Skeletal muscle satellite cell (primary cell): Measurements from ENCODE around the gene GNB5. TPM values are rescaled to one million over a fixed set of nuclear protein-coding genes. Genes with fewer than 3 reads are reported as not detected.
"Not testable (repeated sequence)": the region's sequence is repeated elsewhere in the genome, so short reads cannot be mapped to it uniquely, and the experiment has no call there.

Source experiments
- H3K27me3 ChIP-seq: 2 replicates; pipeline ENCODE4 v1.7.0; 2013; ENCODE audit warnings: low read length; ENCODE audit not compliant: control insufficient read depth, insufficient read depth
- H3K36me3 ChIP-seq: 2 replicates; pipeline ENCODE4 v1.7.0; 2013; ENCODE audit warnings: mild to moderate bottlenecking, control low read depth, low read length; ENCODE audit not compliant: insufficient read depth
- H3K4me1 ChIP-seq: 2 replicates; pipeline ENCODE4 v1.7.0; 2013; ENCODE audit warnings: low read length; ENCODE audit not compliant: control insufficient read depth, insufficient read depth
- H3K4me2 ChIP-seq: 2 replicates; pipeline ENCODE4 v1.7.0; 2013; ENCODE audit warnings: mild to moderate bottlenecking, low read length
- H3K4me3 ChIP-seq: 2 replicates; pipeline ENCODE4 v1.7.0; 2013; ENCODE audit warnings: low read length
- H3K9ac ChIP-seq: 2 replicates; pipeline ENCODE4 v1.7.0; 2013; ENCODE audit warnings: mild to moderate bottlenecking, low read depth, low read length, moderate library complexity
- H3K9me3 ChIP-seq: replicated peaks from 2 replicates; pipeline ENCODE4 v1.7.0; 2013; ENCODE audit warnings: mild to moderate bottlenecking, control low read depth, low read length
- total RNA-seq: library from RNA; depleted of rRNA; stranded (reverse); fragments of >200 nt; gene quantifications from 2 replicates; pipeline ENCODE4 v1.2.3, GENCODE V29; 2012; rRNA removed

Gene GNB5
- total RNA-seq: 21.8 and 23.8 TPM in 2 replicates

DNA sequence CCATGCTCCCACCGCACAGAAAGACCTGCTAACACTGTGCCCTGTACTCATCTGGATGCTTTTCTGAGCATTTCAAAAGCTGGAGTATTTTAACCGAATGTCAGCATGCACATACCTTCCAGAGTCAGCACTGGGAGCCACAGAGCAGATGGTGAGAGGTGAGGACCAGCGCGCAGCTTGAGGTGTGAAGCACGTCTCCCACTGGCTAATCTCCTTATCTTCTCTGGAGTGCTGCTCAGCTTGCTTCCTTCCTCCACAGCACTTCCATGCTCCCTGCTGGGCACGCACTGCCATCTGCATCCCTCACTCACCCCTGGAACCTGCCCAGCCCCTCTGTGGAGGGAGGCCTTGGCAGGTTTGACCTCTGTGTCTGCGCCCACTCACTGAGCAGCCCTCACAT, at the start of gene GNB5:
Gene GNB5 (minus strand): TSS at position 186 of the 400 bp plus-strand sequence. CDS start 6,716 bp downstream, outside the sequence.
- Histone ChIP-seq H3K4me2 (no peak within 1 kb of the TSS), H3K9ac (no peak within 1 kb of the TSS), H3K27me3 (no peaks in the 10 kb centered on the region), H3K4me3 (no peak within 1 kb of the TSS), H3K4me1 (no peaks in the 10 kb centered on the region), H3K36me3 (no peaks in the 10 kb centered on the region), H3K9me3 (no peaks in the 10 kb centered on the region)

DNA sequence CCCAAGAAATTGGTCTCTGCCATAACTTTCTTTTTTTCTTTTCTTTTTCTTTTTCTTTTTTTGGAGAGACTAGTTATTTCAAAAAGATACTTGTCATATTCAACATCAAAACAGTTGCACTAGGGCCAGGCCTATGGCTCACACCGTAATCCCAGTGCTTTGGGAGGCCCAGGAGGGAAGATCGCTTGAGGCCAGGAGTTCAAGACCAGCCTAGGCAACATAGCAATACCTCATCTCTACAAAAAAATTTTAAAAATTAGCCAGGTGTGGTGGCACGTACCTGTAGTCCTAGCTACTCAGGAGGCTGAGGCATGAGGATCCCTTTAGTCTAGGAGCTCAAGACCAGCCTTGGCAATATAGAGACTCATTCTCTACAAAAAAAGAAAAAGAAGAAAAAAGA, 49.0 kb upstream of the GNB5 start:
- no peak overlapping the region for H3K9ac ChIP-seq
- H3K4me2 ChIP-seq: no peak overlapping the region
- peaks cover 27% of the 10 kb centered on the region for H3K27me3 ChIP-seq
- H3K4me1 ChIP-seq: no peaks in the 10 kb centered on the region
- no peaks in the 10 kb centered on the region for H3K36me3 ChIP-seq
- no peaks in the 10 kb centered on the region for H3K9me3 ChIP-seq
- no peak overlapping the region for H3K4me3 ChIP-seq

DNA sequence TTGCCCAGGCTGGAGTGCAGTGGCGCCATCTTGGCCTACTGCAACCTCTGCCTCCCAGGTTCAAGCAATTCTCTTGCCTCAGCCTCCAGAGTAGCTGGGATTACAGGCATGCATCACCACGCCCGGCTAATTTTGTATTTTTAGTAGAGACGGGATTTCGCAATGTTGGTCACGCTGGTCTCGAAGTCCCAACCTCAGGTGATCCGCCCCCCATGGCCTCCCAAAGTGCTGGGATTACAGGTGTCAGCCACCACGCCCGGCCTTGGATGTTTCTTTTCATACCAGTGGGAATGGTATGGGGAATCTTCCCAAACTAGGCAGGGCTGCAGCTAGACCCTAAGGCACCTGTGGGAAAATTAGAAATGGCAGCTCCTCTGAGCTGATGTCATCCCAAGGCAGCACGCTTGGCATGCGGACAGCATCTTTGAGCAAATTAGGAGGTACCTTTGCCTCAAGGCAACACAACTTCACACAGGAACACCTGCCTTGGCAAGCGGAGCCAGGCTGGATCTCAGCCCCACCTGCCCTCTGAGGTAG, 47.9 kb upstream of the GNB5 start:
- H3K9ac ChIP-seq, H3K4me2 ChIP-seq, H3K4me3 ChIP-seq, H3K36me3 ChIP-seq, H3K9me3 ChIP-seq, H3K4me1 ChIP-seq: not testable (repeated sequence)
- peaks cover 25% of the 10 kb centered on the region for H3K27me3 ChIP-seq

DNA sequence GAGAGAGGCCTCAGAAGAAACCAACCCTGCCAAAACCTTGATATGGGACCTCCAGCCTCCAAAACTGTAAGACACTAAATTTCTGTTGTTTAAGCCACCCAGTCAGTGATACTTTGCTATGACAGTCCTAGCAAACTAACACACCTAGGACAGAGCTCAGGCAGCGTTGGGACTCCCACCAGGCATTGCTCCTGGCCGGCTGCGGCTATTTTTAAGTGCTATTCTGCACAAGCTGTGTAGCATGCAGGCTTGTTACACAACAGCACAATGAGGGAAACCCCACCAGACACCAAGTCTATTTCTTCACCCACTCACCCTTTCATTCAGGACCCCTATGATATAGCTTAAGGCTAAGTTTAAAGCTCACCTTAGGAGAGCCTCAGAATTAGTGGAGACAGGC, 47.0 kb upstream of the GNB5 start:
- Histone ChIP-seq H3K4me1 (no peaks in the 10 kb centered on the region), H3K4me2 (no peak overlapping the region), H3K36me3 (no peaks in the 10 kb centered on the region), H3K27me3 (peaks cover 23% of the 10 kb centered on the region), H3K9me3 (no peaks in the 10 kb centered on the region), H3K4me3 (no peak overlapping the region), H3K9ac (no peak overlapping the region)

DNA sequence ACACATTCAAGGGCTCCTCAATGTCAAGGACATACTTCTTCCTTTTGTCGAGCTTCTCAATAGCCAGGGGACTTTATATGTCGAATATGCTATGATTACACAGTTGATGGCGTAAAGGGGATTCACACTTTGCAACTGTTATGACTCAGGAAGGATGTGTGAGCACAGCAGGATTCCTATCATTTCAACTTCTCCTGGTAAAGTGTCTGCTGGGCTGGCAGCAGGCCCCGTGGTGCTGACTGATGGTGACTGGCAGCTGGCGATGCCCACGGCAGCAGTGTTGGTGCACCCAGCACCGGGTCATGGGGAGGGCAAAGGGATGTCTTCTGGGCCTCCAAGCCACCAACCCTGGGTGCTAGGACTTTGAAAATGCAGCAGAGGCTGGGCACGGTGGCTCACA, 44.8 kb upstream of the GNB5 start:
- Histone ChIP-seq H3K4me2 (no peak overlapping the region), H3K36me3 (no peaks in the 10 kb centered on the region), H3K9ac (no peak overlapping the region), H3K4me3 (no peak overlapping the region), H3K27me3 (peaks cover 16% of the 10 kb centered on the region), H3K4me1 (no peaks in the 10 kb centered on the region), H3K9me3 (no peaks in the 10 kb centered on the region)

DNA sequence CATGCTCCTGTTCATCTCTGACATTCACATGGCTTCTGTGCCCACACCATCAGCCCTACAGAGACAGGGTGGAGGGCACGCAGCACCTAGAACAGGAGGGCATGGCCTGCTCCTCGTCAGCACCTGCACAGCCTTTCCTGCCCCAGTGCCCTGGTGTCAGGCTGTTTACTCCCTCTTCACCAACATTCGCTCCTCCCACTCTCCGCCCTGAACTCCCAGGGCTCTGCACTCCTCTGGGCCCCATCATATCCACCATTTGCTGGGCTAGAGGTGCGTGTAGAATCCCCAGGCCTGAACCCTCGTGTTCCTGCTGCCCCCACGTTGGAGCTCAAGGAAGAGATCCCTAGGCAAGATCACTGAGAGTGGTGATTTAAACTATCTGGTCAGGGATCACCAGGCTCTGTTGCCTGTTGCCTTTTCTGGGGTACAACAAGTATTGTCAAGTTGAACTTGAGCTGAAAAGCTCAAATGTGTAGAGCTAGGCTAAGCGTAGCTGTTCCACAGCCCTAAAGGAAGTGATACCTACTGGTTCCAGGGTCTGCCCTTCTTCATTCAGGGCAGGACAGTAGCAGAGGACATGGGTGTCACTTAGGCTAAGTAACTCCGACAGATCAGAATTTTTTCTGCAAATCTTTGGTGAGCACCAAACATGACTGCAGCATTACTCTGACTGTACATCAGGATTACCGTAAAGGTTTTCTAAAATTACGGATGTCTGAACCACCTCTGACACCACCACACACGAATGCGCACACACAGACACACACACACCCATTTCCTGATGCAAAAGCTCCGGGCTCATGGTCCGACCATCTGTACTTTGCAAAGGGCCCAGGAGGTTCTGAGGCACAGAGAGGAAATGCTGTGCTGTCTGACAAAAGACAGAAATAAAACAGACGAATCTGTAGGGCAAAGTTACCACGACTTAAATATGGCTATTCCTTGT, 43.7 kb upstream of the GNB5 start:
- H3K27me3 ChIP-seq: peaks cover 16% of the 10 kb centered on the region
- H3K4me3 ChIP-seq: no peak overlapping the region
- no peak overlapping the region for H3K9ac ChIP-seq
- no peaks in the 10 kb centered on the region for H3K36me3 ChIP-seq
- H3K4me2 ChIP-seq: no peak overlapping the region
- no peaks in the 10 kb centered on the region for H3K4me1 ChIP-seq
- no peaks in the 10 kb centered on the region for H3K9me3 ChIP-seq

DNA sequence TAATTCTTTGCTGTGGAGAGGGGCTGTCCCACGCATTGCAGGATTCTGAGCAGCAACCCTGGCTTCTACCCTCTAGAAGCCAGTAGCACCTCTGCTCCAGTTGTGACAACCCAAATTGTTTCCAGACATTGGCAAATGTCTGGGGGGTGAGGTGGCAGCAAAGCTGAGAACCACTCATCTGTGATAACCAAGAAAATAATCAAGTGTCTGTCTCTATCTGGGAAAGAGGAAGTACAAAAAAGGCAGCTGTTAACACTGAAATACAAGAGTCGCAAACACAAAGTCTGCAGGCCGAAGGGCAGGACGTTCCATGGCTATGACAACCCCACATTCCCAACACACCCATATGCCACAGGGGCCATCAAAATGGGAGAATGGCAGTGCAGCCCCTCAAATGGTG, 42.2 kb upstream of the GNB5 start:
- no peak overlapping the region for H3K9ac ChIP-seq
- H3K4me2 ChIP-seq: no peak overlapping the region
- H3K36me3 ChIP-seq: no peaks in the 10 kb centered on the region
- no peaks in the 10 kb centered on the region for H3K4me1 ChIP-seq
- no peaks in the 10 kb centered on the region for H3K9me3 ChIP-seq
- no peak overlapping the region for H3K4me3 ChIP-seq
- H3K27me3 ChIP-seq: peaks cover 16% of the 10 kb centered on the region

DNA sequence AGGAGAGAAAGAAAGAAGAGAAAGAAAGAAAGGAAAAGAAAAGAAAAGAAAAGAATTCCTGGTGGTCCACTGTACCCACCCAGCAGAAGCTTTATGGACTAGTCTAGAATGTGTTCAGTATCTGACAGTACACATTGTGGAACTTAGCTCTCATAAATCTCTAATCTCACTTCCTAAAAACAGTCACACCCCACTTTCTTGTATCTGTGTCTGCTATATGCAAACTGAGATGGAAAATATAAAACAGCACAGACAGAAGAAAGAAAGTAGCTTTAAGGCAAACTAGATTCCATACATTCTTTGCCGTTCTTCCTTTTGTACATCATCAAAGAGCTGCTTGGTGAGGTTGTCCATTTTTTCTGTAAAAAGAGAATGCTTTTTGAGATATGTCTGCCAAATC, 41.1 kb upstream of the GNB5 start:
- peaks cover 7% of the 10 kb centered on the region for H3K27me3 ChIP-seq
- H3K4me2 ChIP-seq: no peak overlapping the region
- no peaks in the 10 kb centered on the region for H3K36me3 ChIP-seq
- H3K4me3 ChIP-seq: no peak overlapping the region
- H3K9ac ChIP-seq: no peak overlapping the region
- no peaks in the 10 kb centered on the region for H3K9me3 ChIP-seq
- H3K4me1 ChIP-seq: no peaks in the 10 kb centered on the region

DNA sequence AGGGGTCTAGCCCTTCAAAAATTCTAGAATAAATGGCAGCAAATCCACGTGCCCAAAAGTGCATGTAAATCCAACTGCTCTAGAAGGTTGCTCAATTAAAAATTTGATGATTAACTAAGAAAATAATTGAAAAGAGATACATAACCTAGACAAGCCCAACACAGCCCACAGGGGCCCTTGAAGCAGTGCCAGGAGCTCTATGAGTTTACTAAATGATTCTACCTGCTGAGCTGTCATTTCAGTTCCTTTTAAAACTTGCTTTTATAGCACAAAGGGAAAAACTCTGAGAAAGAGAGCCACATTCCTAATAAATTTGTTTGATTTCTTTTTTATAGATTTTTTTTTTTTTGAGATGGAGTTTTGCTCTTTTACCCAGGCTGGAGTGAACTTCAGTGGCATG, 38.9 kb upstream of the GNB5 start:
- H3K4me3 ChIP-seq: no peak overlapping the region
- H3K36me3 ChIP-seq: no peaks in the 10 kb centered on the region
- no peaks in the 10 kb centered on the region for H3K9me3 ChIP-seq
- H3K4me1 ChIP-seq: no peaks in the 10 kb centered on the region
- no peak overlapping the region for H3K4me2 ChIP-seq
- peaks cover 7% of the 10 kb centered on the region for H3K27me3 ChIP-seq
- no peak overlapping the region for H3K9ac ChIP-seq

DNA sequence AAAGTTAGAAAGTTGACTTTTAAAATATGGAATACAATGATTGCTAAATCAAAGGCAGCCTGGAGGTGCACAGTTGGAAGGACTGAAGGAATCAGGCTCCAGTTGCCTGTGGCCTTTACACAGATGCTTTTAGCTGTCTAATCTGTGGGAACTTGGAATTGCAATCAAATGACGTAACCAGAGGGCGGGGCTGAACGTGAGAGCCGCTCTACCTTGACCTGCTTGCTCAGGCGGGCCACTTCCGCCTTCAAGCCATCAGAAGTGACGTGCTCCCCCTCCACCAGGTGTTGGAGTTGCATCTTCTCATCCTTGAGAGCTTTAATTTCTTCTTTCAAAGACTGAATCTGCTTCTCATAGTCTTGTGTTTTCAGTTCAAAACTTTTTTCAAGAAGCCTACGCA, 37.7 kb upstream of the GNB5 start:
- peaks cover 5% of the 10 kb centered on the region for H3K27me3 ChIP-seq

DNA sequence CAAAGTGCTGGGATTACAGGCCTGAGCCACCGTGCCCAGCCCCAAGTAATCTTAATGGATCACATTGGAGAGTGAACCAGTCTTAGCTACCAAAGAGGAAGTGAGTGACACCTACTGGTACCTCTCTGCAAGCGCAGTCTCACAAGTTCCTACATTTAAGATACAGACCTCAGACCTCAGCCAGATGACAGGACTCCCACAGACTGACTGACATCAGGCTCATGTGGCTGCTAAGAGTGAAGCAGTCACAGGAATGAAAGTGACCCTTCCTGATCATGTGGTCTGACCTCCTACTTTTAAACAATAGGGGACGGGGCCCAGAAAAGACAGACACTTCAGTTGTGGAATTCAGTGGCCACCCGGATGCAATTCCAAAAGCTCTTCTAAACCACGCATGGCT, 36.3 kb upstream of the GNB5 start:
- Histone ChIP-seq H3K9ac (no peak overlapping the region), H3K9me3 (no peaks in the 10 kb centered on the region), H3K4me3 (no peak overlapping the region), H3K36me3 (no peaks in the 10 kb centered on the region), H3K4me1 (no peaks in the 10 kb centered on the region), H3K27me3 (peaks cover 5% of the 10 kb centered on the region), H3K4me2 (no peak overlapping the region)

More for the DNA sequence above, 37.7 kb upstream of the GNB5 start:
- Histone ChIP-seq H3K4me3 (no peak overlapping the region), H3K9ac (no peak overlapping the region), H3K4me1 (no peaks in the 10 kb centered on the region), H3K36me3 (no peaks in the 10 kb centered on the region), H3K9me3 (no peaks in the 10 kb centered on the region), H3K4me2 (no peak overlapping the region)

DNA sequence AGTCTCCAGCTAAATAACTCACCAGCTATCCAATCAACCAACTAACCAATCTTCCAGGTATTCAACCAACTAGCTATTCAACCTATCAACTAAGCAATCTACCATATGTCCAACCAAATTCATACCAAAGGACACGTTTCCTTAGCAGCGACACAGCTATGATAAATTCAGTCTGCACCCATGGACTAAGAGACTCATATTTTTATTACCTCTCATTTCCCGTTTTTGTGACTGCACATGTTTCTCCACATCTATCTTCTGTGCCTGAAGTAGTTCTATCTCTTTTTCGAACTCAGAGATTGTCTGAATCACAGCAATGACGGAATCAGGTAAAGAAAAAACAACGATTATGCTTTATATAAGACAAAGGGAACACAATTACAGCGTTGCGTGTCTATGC, 34.0 kb upstream of the GNB5 start:
- peaks cover 5% of the 10 kb centered on the region for H3K27me3 ChIP-seq
- no peaks in the 10 kb centered on the region for H3K9me3 ChIP-seq
- H3K9ac ChIP-seq: no peak overlapping the region
- H3K36me3 ChIP-seq: no peaks in the 10 kb centered on the region
- no peak overlapping the region for H3K4me2 ChIP-seq
- H3K4me3 ChIP-seq: no peak overlapping the region
- H3K4me1 ChIP-seq: no peaks in the 10 kb centered on the region
